Hematopoietic multipotent progenitor cell treated with erythropoietin and hydrocortisone succinate and interleukin-3 and kit ligand, for 17 days (in vitro differentiated cells): ENCODE data around the gene AUTS2.

ENCODE experiments used
- DNase-seq: peaks from one replicate; pipeline ENCODE4 v3.0.0-alpha.2; 2015; ENCODE audit warnings: low spot score

AUTS2 gene

GRCh38 chr7:70504254-70504653 lies 906.0 kb downstream of the AUTS2 start:
- no peak for DNase-seq

- no peak for DNase-seq
Measured at GRCh38 chr7:70505468-70505867, 907.2 kb downstream of the AUTS2 start.

- no peak for DNase-seq
Measured at GRCh38 chr7:70505886-70506285, 907.6 kb downstream of the AUTS2 start.

GRCh38 chr7:70506434-70506833 lies 908.2 kb downstream of the AUTS2 start:
- DNase-seq, result no peak

GRCh38 chr7:70512144-70512543 lies 913.9 kb downstream of the AUTS2 start:
- no peak for DNase-seq

- DNase-seq, result no peak
Measured at GRCh38 chr7:70512761-70513160, 914.5 kb downstream of the AUTS2 start.

GRCh38 chr7:70520611-70521010 lies 922.3 kb downstream of the AUTS2 start:
- DNase-seq, result no peak

GRCh38 chr7:70523249-70523988 lies 925.1 kb downstream of the AUTS2 start:
- no peak for DNase-seq

GRCh38 chr7:70523989-70524351 lies 925.7 kb downstream of the AUTS2 start:
- DNase-seq, result no peak

GRCh38 chr7:70525991-70526390 lies 927.7 kb downstream of the AUTS2 start:
- DNase-seq, result no peak

- no peak for DNase-seq
Measured at GRCh38 chr7:70527520-70528115, 929.3 kb downstream of the AUTS2 start.

- DNase-seq, result no peak
Measured at GRCh38 chr7:70529436-70529835, 931.2 kb downstream of the AUTS2 start.

- DNase-seq, result no peak
Measured at GRCh38 chr7:70529914-70530585, 931.8 kb downstream of the AUTS2 start.

GRCh38 chr7:70533614-70534013 lies 935.3 kb downstream of the AUTS2 start:
- no peak for DNase-seq

- no peak for DNase-seq
Measured at GRCh38 chr7:70539205-70539604, 940.9 kb downstream of the AUTS2 start.

GRCh38 chr7:70539617-70540016 lies 941.3 kb downstream of the AUTS2 start:
- no peak for DNase-seq

- no peak for DNase-seq
Measured at GRCh38 chr7:70540641-70541040, 942.4 kb downstream of the AUTS2 start.

- DNase-seq, result no peak
Measured at GRCh38 chr7:70542750-70543376, 944.6 kb downstream of the AUTS2 start.

GRCh38 chr7:70544016-70544415 lies 945.7 kb downstream of the AUTS2 start:
- DNase-seq, result no peak

GRCh38 chr7:70545214-70545613 lies 946.9 kb downstream of the AUTS2 start:
- no peak for DNase-seq

GRCh38 chr7:70552141-70552540 lies 953.9 kb downstream of the AUTS2 start:
- DNase-seq, result no peak

- no peak for DNase-seq
Measured at GRCh38 chr7:70553364-70553763, 955.1 kb downstream of the AUTS2 start.

GRCh38 chr7:70554646-70555045 lies 956.4 kb downstream of the AUTS2 start:
- no peak for DNase-seq
